ENCODE results near the gene RDH13.
"Not testable (repeated sequence)": the region's sequence is repeated elsewhere in the genome, so short reads cannot be mapped to it uniquely, and the experiment has no call there.

Gene RDH13

GRCh38 chr19:55070466-55071128 is 7.6 kb upstream of the RDH13 start:
- no peak for DNase-seq (ENCODE audit: insufficient read length)
- TF ChIP-seq POLR2AphosphoS5 (IDR thresholded peaks at IDR 0.05; ENCODE audit: low read depth, low read length) (no peak), TAF1 (IDR thresholded peaks at IDR 0.05; ENCODE audit: borderline replicate concordance, low read depth, low read length) (no peak)
- FAIRE-seq, result no peak

GRCh38 chr19:55069865-55070197 is 6.9 kb upstream of the RDH13 start:
- TF ChIP-seq POLR2A (IDR thresholded peaks at IDR 0.05; ENCODE audit: low read depth, low read length) (no peak), TAF1 (IDR thresholded peaks at IDR 0.05; ENCODE audit: borderline replicate concordance, low read depth, low read length) (no peak), POLR2AphosphoS5 (IDR thresholded peaks at IDR 0.05; ENCODE audit: low read depth, low read length) (no peak)
- DNase-seq (ENCODE audit: insufficient read length) (no peak), FAIRE-seq (no peak)

- no peak for DNase-seq (ENCODE audit: insufficient read length)
- FAIRE-seq, result no peak
- TF ChIP-seq POLR2A (IDR thresholded peaks at IDR 0.05; ENCODE audit: low read depth, low read length), result no peak
- TF ChIP-seq TAF1 (IDR thresholded peaks at IDR 0.05; ENCODE audit: borderline replicate concordance, low read depth, low read length), result no peak
- TF ChIP-seq POLR2AphosphoS5 (IDR thresholded peaks at IDR 0.05; ENCODE audit: low read depth, low read length), result no peak
Observed at GRCh38 chr19:55068950-55069864, 6.3 kb upstream of the RDH13 start.

GRCh38 chr19:55067869-55068268 is 4.9 kb upstream of the RDH13 start:
- FAIRE-seq, result no peak
- DNase-seq (ENCODE audit: insufficient read length), result no peak
- no peak for TF ChIP-seq POLR2AphosphoS5 (IDR thresholded peaks at IDR 0.05; ENCODE audit: low read depth, low read length)
- no peak for TF ChIP-seq POLR2A (IDR thresholded peaks at IDR 0.05; ENCODE audit: low read depth, low read length)
- TF ChIP-seq TAF1 (IDR thresholded peaks at IDR 0.05; ENCODE audit: borderline replicate concordance, low read depth, low read length), result no peak

- FAIRE-seq (no peak), DNase-seq (ENCODE audit: insufficient read length) (no peak)
- TF ChIP-seq TAF1 (IDR thresholded peaks at IDR 0.05; ENCODE audit: borderline replicate concordance, low read depth, low read length), result no peak
- no peak for TF ChIP-seq POLR2A (IDR thresholded peaks at IDR 0.05; ENCODE audit: low read depth, low read length)
- no peak for TF ChIP-seq POLR2AphosphoS5 (IDR thresholded peaks at IDR 0.05; ENCODE audit: low read depth, low read length)
Observed at GRCh38 chr19:55066107-55066709, 3.3 kb upstream of the RDH13 start.

- DNase-seq (ENCODE audit: insufficient read length); FAIRE-seq: not testable (repeated sequence)
Observed at GRCh38 chr19:55065516-55065915, 2.6 kb upstream of the RDH13 start.

GRCh38 chr19:55063492-55063843 is 520 bp upstream of the RDH13 start:
- no peak for FAIRE-seq
- TF ChIP-seq POLR2AphosphoS5 (IDR thresholded peaks at IDR 0.05; ENCODE audit: low read depth, low read length) (no peak), POLR2A (IDR thresholded peaks at IDR 0.05; ENCODE audit: low read depth, low read length) (no peak), TAF1 (IDR thresholded peaks at IDR 0.05; ENCODE audit: borderline replicate concordance, low read depth, low read length) (no peak)

GRCh38 chr19:55060287-55060686 is 2.7 kb downstream of the RDH13 start:
- DNase-seq (ENCODE audit: insufficient read length); FAIRE-seq: not testable (repeated sequence)

More at GRCh38 chr19:55063492-55063843, 520 bp upstream of the RDH13 start:
- DNase-seq (ENCODE audit: insufficient read length), result no peak

GRCh38 chr19:55058781-55059610 is 4.0 kb downstream of the RDH13 start:
- FAIRE-seq (no peak), DNase-seq (ENCODE audit: insufficient read length) (no peak)
- TF ChIP-seq POLR2A (IDR thresholded peaks at IDR 0.05; ENCODE audit: low read depth, low read length) (no peak), POLR2AphosphoS5 (IDR thresholded peaks at IDR 0.05; ENCODE audit: low read depth, low read length) (no peak), TAF1 (IDR thresholded peaks at IDR 0.05; ENCODE audit: borderline replicate concordance, low read depth, low read length) (no peak)

GRCh38 chr19:55056827-55057226 is 6.1 kb downstream of the RDH13 start:
- TF ChIP-seq TAF1 (IDR thresholded peaks at IDR 0.05; ENCODE audit: borderline replicate concordance, low read depth, low read length), result no peak
- no peak for TF ChIP-seq POLR2AphosphoS5 (IDR thresholded peaks at IDR 0.05; ENCODE audit: low read depth, low read length)
- TF ChIP-seq POLR2A (IDR thresholded peaks at IDR 0.05; ENCODE audit: low read depth, low read length), result no peak
- no peak for FAIRE-seq
- no peak for DNase-seq (ENCODE audit: insufficient read length)

- FAIRE-seq, result no peak
- no peak for TF ChIP-seq POLR2A (IDR thresholded peaks at IDR 0.05; ENCODE audit: low read depth, low read length)
- TF ChIP-seq POLR2AphosphoS5 (IDR thresholded peaks at IDR 0.05; ENCODE audit: low read depth, low read length), result no peak
- no peak for TF ChIP-seq TAF1 (IDR thresholded peaks at IDR 0.05; ENCODE audit: borderline replicate concordance, low read depth, low read length)
- DNase-seq (ENCODE audit: insufficient read length), result no peak
Observed at GRCh38 chr19:55053735-55054134, 9.2 kb downstream of the RDH13 start.

Data from GM12892 (cell line).